K562 (cell line): ENCODE measurements around the gene SPTLC1. TPM values are rescaled to one million over a fixed set of nuclear protein-coding genes. Genes with fewer than 3 reads are reported as not detected.

ENCODE experiments used
- BRD9 ChIP-seq: fragments of 450-650 bp; IDR thresholded peaks from 2 replicates; pipeline ENCODE4 v1.6.1; 2018; ENCODE audit warnings: low read depth; ENCODE audit not compliant: partially characterized antibody
- ELF1 ChIP-seq: fragments of 200-800 bp; sonication (Bioruptor generic); IDR thresholded peaks from 2 replicates; pipeline ENCODE4 v1.6.1; 2016; ENCODE audit warnings: missing genetic modification characterization, missing compliant biosample characterization
- ELF4 ChIP-seq: fragments of 450-650 bp; formaldehyde crosslinking; IDR thresholded peaks from 2 replicates; pipeline ENCODE4 v1.4.0; 2022; ENCODE audit warnings: missing genetic modification characterization
- MIER1 ChIP-seq: fragments of 450-650 bp; IDR thresholded peaks from 2 replicates; pipeline ENCODE4 v1.6.1; 2016; ENCODE audit warnings: antibody characterized with exemption, mild to moderate bottlenecking, low read depth
- MTA1 ChIP-seq: fragments of 450-650 bp; IDR thresholded peaks from 2 replicates; pipeline ENCODE4 v1.6.1; 2017; ENCODE audit warnings: borderline replicate concordance
- MYC ChIP-seq, 2 experiments: fragments of 250-450 bp in 1 of 2; sonication (Bioruptor Pico) in 1 of 2; IDR thresholded peaks; 2 replicates each; pipeline versions ENCODE4 v1.5.1 to v1.6.1; 2012 to 2021; ENCODE audit warnings: low read depth in 2 of 2, borderline replicate concordance in 1 of 2, improper control_type of control experiment in 1 of 2, low read length in 1 of 2, mild to moderate bottlenecking in 1 of 2, moderate library complexity in 1 of 2
- NFE2 ChIP-seq: IDR thresholded peaks from 2 replicates; pipeline ENCODE4 v1.6.1; 2014; ENCODE audit warnings: antibody characterized with exemption, low read depth
- NRF1 ChIP-seq, 2 experiments: fragments of 450-650 bp; IDR thresholded peaks in 1 of 2; conservative IDR thresholded peaks in 1 of 2; 2 replicates each; pipeline ENCODE4 v1.6.1; 2014; ENCODE audit warnings: mild to moderate bottlenecking in 2 of 2
- POLR2B ChIP-seq: fragments of 450-650 bp; IDR thresholded peaks from 2 replicates; pipeline ENCODE4 v1.6.1; 2018; ENCODE audit warnings: low read depth; ENCODE audit not compliant: partially characterized antibody
- SIRT6 ChIP-seq: IDR thresholded peaks from one replicate; pipeline ENCODE4 v1.6.1; 2012; ENCODE audit warnings: low read depth, mild to moderate bottlenecking, control low read depth, inconsistent platforms, low read length, moderate library complexity
- SNIP1 ChIP-seq: fragments of 450-650 bp; IDR thresholded peaks from 2 replicates; pipeline ENCODE4 v1.7.1; 2017; ENCODE audit warnings: low read depth, mild to moderate bottlenecking
- SUPT5H ChIP-seq: fragments of 450-650 bp; IDR thresholded peaks from 2 replicates; pipeline ENCODE4 v1.6.1; 2016
- TCF7L2 ChIP-seq: fragments of 150-350 bp; IDR thresholded peaks from 2 replicates; pipeline ENCODE4 v1.6.1; 2016; ENCODE audit warnings: low read depth, mild to moderate bottlenecking, low read length, moderate library complexity
- ZC3H8 ChIP-seq: fragments of 450-650 bp; IDR thresholded peaks from 2 replicates; pipeline ENCODE4 v1.6.1; 2017
- ZNF175 ChIP-seq: fragments of 200-800 bp; sonication (Bioruptor generic); IDR thresholded peaks from 2 replicates; pipeline ENCODE4 v1.6.1; 2016; ENCODE audit warnings: low read depth, mild to moderate bottlenecking, missing genetic modification characterization, missing compliant biosample characterization
- polyA plus RNA-seq, 8 experiments: library from polyadenylated mRNA; depleted of rRNA in 4 of 8; stranded (reverse) in 5 of 8; unstranded in 3 of 8; fragments of >200 nt; fragmentation: Nextera tagmentation in 2 of 8; fragmentation: Illumina TruSeq in 1 of 8; extraction: Ambion mirVana in 2 of 8; extraction: Trizol in 1 of 8; gene quantifications; 2 replicates each; pipeline versions ENCODE4 v1.2.1 to v1.2.3, GENCODE V29; 2011 to 2014; ENCODE audit warnings: inconsistent platforms in 1 of 8, missing spikeins in 1 of 8
- total RNA-seq, 7 experiments: library from RNA; depleted of rRNA in 6 of 7; stranded (reverse); fragments of >200 nt in 6 of 7; fragmentation: Illumina TruSeq in 2 of 7; extraction: Trizol in 2 of 7; gene quantifications; 2 replicates each; pipeline versions ENCODE4 v1.2.1 to v1.2.3, GENCODE V29; 2011 to 2021; ENCODE audit warnings: low replicate concordance in 1 of 7
- TF ChIP-seq, protein P1 (sequence below): fragments of 450-650 bp; conservative IDR thresholded peaks from 2 replicates; pipeline ENCODE4 v1.6.1; 2016; ENCODE audit warnings: missing genetic modification characterization, low read depth, mild to moderate bottlenecking, missing compliant biosample characterization, moderate library complexity
- TF ChIP-seq, protein P2 (sequence below), 2 experiments: IDR thresholded peaks; 2 replicates each; pipeline ENCODE4 v1.6.1; 2011; ENCODE audit warnings: borderline replicate concordance in 1 of 2, control low read depth in 1 of 2, low read depth in 1 of 2, low read length in 1 of 2, mild to moderate bottlenecking in 1 of 2, mixed read lengths in 1 of 2, moderate library complexity in 1 of 2; ENCODE audit not compliant: insufficient read depth in 1 of 2, insufficient read length in 1 of 2, poor library complexity in 1 of 2, severe bottlenecking in 1 of 2; ENCODE audit errors: extremely low read depth in 1 of 2
- TF ChIP-seq, protein P3 (sequence below): fragments of 200-800 bp; sonication (Bioruptor generic); IDR thresholded peaks from 2 replicates; pipeline ENCODE4 v1.6.1; 2017; ENCODE audit warnings: missing genetic modification characterization, missing compliant biosample characterization
- TF ChIP-seq, protein P4 (sequence below): fragments of 450-650 bp; formaldehyde crosslinking; IDR thresholded peaks from 2 replicates; pipeline ENCODE4 v1.4.0; 2022; ENCODE audit warnings: missing genetic modification characterization

The SPTLC1 gene
- total and polyA plus RNA-seq, 9 of the 15 experiments (the other 6 are each of a cell fraction or from before 2014, with no cell fraction given): 58.8 to 125 (median 84.5) TPM

DNA sequence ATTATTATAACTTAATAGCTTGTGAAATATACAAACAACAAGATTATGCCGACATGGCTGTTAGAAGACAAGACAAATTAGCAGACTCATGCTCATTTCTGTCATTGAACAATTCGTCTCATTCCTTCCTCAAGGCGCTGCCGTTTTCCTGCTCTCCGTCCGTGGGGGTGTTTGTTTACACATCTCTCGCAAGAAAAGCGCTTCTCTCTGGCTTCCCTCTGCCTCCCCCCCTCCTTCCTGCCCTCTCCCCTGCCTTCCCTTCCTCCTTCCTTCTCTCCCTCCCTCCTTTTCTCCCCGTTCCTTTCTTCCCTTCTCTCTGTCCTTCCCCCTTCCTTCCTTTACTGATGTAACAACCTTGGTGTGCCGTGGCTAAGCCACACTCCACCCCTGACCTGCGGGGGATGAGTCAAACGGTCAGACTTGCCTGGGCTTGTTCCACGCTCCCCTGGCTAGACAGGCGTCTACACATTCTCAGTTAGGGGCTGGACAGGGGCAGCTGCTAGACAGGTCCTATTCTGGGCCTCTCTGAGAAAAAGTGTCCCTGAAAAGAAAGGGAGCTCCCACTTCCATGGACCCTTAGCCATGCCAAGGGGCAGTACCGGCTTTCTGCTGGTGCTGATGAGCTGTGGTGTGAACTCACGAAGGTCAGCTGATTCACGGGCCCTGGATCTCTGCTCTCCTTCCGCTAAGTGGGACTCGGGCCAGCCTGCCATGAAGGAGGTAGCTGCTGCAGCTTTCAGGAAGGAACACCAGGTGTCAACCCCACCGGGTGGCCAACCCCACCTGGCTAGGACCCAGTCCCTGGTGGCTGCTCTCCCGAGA lies 32.0 kb upstream of the SPTLC1 start (continued):
- TF ChIP-seq, protein P1, sequence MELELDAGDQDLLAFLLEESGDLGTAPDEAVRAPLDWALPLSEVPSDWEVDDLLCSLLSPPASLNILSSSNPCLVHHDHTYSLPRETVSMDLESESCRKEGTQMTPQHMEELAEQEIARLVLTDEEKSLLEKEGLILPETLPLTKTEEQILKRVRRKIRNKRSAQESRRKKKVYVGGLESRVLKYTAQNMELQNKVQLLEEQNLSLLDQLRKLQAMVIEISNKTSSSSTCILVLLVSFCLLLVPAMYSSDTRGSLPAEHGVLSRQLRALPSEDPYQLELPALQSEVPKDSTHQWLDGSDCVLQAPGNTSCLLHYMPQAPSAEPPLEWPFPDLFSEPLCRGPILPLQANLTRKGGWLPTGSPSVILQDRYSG (tag): 0 out of 2 replicates have a peak, but pooled peaks have one; percentile 30
- TF ChIP-seq ZC3H8 (peak; percentile 53; the same call in 1 of the 2 replicates), SNIP1 (no peak), SIRT6 (no peak), NRF1 (conservative IDR thresholded peaks at IDR 0.05 in 1 of 2, IDR thresholded peaks at IDR 0.05 in 1 of 2) (peak; percentile 37 to 42; a peak in 2 of 4 replicates), ZNF175 (CRISPR knock-in tag) (peak; percentile 59; the same call in 1 of the 2 replicates), MIER1 (peak; percentile 79; the same call in 1 of the 2 replicates), MYC (IDR thresholded peaks at IDR 0.05; ENCODE audit: low read depth, low read length) (peak; percentile 72), MYC (CRISPR knock-in tag; IDR thresholded peaks at IDR 0.05; ENCODE audit: borderline replicate concordance, low read depth) (no peak), BRD9 (peak; percentile 88), SUPT5H (peak; percentile 77), TCF7L2 (no peak), NFE2 (peak; percentile 66), ELF1 (tag) (peak; percentile 52; the same call in 1 of the 2 replicates), POLR2B (peak; percentile 74), ELF4 (CRISPR knock-in tag) (peak; percentile 81; the same call in 1 of the 2 replicates), MTA1 (peak; percentile 98)
- TF ChIP-seq, protein P2, sequence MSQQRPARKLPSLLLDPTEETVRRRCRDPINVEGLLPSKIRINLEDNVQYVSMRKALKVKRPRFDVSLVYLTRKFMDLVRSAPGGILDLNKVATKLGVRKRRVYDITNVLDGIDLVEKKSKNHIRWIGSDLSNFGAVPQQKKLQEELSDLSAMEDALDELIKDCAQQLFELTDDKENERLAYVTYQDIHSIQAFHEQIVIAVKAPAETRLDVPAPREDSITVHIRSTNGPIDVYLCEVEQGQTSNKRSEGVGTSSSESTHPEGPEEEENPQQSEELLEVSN (IDR thresholded peaks at IDR 0.05; ENCODE audit: borderline replicate concordance in 1 of 2, extremely low read depth in 1 of 2, insufficient read depth in 1 of 2, insufficient read length in 1 of 2, low read depth in 1 of 2, low read length in 1 of 2, poor library complexity in 1 of 2, severe bottlenecking in 1 of 2): no peak
- TF ChIP-seq, protein P3, sequence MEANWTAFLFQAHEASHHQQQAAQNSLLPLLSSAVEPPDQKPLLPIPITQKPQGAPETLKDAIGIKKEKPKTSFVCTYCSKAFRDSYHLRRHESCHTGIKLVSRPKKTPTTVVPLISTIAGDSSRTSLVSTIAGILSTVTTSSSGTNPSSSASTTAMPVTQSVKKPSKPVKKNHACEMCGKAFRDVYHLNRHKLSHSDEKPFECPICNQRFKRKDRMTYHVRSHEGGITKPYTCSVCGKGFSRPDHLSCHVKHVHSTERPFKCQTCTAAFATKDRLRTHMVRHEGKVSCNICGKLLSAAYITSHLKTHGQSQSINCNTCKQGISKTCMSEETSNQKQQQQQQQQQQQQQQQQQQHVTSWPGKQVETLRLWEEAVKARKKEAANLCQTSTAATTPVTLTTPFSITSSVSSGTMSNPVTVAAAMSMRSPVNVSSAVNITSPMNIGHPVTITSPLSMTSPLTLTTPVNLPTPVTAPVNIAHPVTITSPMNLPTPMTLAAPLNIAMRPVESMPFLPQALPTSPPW (CRISPR knock-in tag): peak; percentile 55; the same call in 1 of the 2 replicates
- TF ChIP-seq, protein P4, sequence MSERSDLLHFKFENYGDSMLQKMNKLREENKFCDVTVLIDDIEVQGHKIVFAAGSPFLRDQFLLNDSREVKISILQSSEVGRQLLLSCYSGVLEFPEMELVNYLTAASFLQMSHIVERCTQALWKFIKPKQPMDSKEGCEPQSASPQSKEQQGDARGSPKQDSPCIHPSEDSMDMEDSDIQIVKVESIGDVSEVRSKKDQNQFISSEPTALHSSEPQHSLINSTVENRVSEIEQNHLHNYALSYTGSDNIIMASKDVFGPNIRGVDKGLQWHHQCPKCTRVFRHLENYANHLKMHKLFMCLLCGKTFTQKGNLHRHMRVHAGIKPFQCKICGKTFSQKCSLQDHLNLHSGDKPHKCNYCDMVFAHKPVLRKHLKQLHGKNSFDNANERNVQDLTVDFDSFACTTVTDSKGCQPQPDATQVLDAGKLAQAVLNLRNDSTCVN (CRISPR knock-in tag): 0 out of 2 replicates have a peak, but pooled peaks have one; percentile 17
